ENCODE results near the gene PPT2.
A peak's percentile ranks its signal among the peaks of the same experiment; 100 is the strongest.

Gene PPT2

DNA sequence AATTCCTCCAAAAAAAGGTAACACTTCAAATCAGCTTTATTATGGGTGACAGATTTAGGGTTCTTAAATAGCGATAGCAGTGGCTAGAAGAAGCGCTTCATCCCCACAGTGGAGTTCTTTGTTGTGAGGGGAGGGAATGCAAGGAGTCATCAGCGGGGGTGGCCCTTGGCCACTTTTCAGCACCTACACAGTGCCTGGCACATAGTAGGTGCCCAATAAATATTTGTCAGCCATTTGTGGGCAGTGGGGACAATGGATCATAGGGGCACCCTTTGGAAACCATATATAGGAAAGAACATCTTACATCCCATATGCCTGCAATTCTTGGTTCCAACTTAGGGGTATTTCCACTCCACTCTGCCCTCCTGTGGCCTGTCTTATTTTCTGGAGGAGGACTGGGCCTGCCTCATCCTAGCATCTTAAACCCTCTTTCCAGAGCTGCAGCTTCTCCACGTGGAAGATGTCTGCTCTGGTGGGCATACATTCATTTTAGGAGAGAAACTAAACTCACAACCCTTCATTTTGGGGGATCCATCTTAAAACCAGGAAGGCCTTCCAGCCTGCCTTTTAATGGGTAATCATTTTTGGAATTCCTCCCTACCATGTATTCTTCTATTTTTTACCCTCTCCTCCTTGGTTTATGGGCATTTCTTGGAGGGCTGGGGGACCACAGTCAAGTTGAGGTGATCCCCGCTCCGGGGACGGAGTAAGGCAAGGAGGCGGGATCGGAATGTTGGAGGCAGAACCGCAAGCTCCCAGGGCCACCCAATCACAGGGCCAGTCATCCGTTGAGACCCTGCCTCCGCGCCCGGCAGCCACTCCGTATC, 41.1 kb downstream of the PPT2 start:
- H3K36me3 ChIP-seq (ENCODE audit: insufficient read depth, low read length): no peaks in the 10 kb centered on the region
- H3K27me3 ChIP-seq (ENCODE audit: insufficient read depth, low read length): no peaks in the 10 kb centered on the region
- peak overlapping the region; percentile 58 for H3K4me3 ChIP-seq (ENCODE audit: low read length)
- H3K9me3 ChIP-seq (ENCODE audit: low read length): no peaks in the 10 kb centered on the region
- peaks cover 30% of the 10 kb centered on the region for H3K4me1 ChIP-seq (ENCODE audit: insufficient read depth, low read length)
- H2AFZ ChIP-seq (ENCODE audit: low read depth, low read length): no peak overlapping the region

DNA sequence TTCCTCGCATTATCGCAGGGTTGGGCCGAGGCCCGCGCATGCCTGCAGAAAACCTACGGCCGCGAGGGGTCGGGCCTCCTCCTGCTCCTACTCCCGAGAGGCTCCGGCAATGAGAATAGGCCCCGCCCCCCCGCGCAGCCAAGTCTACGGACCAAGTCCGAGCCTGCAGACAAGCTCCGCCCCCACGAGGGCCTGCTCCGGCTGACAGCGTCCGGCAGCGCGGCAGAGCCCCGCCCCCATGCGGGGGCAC, 41.6 kb downstream of the PPT2 start:
- no peak overlapping the region for H2AFZ ChIP-seq (ENCODE audit: low read depth, low read length)
- H3K4me1 ChIP-seq (ENCODE audit: insufficient read depth, low read length): peaks cover 30% of the 10 kb centered on the region
- no peaks in the 10 kb centered on the region for H3K27me3 ChIP-seq (ENCODE audit: insufficient read depth, low read length)
- no peaks in the 10 kb centered on the region for H3K9me3 ChIP-seq (ENCODE audit: low read length)
- H3K4me3 ChIP-seq (ENCODE audit: low read length): peak overlapping the region; percentile 64
- no peaks in the 10 kb centered on the region for H3K36me3 ChIP-seq (ENCODE audit: insufficient read depth, low read length)

DNA sequence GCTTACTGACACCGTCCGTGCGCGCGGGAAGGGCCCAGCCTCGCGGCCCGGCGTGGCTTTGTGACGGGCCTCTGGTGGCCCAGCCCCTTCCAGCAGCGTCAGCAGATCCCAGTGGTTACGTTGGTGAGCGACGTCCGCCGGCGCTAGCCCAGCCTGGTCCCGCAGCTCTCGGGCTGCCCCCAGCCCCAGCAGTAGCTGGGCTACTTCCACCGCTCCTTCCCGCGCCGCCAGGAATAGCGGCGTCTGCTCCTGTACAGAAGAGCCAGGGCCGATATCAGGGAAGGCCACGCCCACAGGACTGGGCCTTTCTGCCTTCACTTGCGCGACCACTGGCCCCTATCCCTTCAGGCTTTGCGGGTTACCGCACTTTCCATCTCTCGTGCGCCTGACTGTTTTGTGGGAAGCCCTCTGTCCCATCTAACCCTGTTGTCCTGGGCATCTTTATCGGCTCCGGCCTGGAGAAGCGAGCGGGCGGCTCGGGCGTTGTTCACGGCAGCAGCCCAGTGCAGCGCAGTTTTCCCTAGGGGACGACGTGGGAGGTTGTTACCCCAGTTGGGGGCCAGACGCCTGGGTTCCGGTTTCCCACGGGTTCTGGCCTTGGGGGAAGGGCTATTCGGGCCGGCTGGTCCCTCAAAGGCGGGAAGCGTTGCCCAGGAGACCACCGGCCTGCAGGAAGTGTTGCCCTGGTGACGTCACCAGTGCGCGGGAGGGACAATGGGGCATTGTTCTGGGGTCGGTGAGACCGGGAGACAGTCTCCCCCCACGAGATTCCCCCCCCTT, 42.2 kb downstream of the PPT2 start:
- Histone ChIP-seq H3K27me3 (ENCODE audit: insufficient read depth, low read length) (no peaks in the 10 kb centered on the region), H3K4me1 (ENCODE audit: insufficient read depth, low read length) (peaks cover 25% of the 10 kb centered on the region)

DNA sequence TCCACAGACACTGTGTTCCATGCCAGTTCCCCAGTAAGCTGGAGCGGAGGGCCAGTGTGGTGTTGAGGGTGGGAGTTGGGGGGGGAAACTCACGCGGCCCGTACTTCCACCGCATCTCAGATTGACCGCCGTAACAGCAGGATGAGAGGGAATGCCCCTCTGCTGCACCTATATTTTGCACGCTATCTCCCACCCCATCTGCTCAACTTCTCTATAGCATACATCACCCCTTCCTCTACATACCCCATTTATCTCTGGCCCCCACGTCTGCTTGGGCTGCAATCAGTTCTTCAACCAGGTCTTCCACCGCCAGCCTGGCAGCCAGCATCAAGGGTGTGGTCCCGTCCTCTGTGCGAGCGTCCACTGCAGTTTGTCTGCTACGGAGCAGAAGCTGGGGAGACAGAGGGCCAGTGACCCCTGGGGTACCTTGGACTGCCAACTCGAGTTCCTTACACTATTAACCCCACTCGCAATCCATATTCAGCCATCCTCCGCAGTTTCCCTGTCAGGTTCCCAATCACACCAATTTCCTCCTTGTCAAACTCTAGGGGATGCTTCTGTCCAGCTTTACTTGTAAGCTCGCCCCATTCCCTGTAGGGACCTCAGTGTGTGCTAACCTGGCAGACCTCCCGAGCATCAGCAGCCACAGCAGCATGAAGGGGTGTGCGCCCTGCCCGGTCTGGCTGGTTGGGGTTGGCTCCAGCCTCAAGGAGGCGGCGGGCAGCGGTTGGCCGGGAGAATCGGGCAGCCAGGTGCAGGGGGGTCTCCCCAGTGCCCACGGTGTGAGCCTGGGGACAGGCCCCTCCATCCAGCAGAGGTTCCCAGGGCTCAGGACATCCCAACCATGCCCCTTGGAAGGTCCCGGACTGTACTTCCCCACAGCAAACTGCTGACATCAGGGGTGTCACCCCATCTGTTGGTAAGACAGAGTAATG, 43.0 kb downstream of the PPT2 start:
- H3K4me3 ChIP-seq (ENCODE audit: low read length): peak overlapping the region; percentile 64
- H3K4me1 ChIP-seq (ENCODE audit: insufficient read depth, low read length): peaks cover 22% of the 10 kb centered on the region
- H3K9me3 ChIP-seq (ENCODE audit: low read length): no peaks in the 10 kb centered on the region
- H3K36me3 ChIP-seq (ENCODE audit: insufficient read depth, low read length): no peaks in the 10 kb centered on the region
- no peaks in the 10 kb centered on the region for H3K27me3 ChIP-seq (ENCODE audit: insufficient read depth, low read length)
- H2AFZ ChIP-seq (ENCODE audit: low read depth, low read length): no peak overlapping the region

More for the DNA sequence above, 42.2 kb downstream of the PPT2 start:
- Histone ChIP-seq H3K4me3 (ENCODE audit: low read length) (peak overlapping the region; percentile 64), H2AFZ (ENCODE audit: low read depth, low read length) (no peak overlapping the region), H3K36me3 (ENCODE audit: insufficient read depth, low read length) (no peaks in the 10 kb centered on the region), H3K9me3 (ENCODE audit: low read length) (no peaks in the 10 kb centered on the region)

DNA sequence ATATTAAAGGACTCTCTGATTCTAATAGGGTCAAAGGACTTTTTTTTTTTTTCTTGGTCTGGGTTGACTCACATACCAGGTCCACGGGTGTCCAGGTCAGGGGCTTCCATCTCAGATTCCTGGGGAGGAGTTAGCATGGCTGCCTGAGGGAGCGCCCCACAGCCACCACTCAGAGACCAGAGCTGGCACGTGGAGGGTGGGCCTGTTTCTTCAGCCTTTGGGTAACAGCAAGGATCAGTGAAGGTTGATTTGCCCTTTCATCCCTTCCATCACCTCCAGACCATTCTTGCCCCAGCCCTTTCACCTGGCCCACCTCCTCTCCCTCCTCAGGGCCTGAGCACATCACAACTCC, 44.4 kb downstream of the PPT2 start:
- no peaks in the 10 kb centered on the region for H3K36me3 ChIP-seq (ENCODE audit: insufficient read depth, low read length)
- no peaks in the 10 kb centered on the region for H3K27me3 ChIP-seq (ENCODE audit: insufficient read depth, low read length)
- H2AFZ ChIP-seq (ENCODE audit: low read depth, low read length): no peak overlapping the region
- H3K4me3 ChIP-seq (ENCODE audit: low read length): no peak overlapping the region
- H3K4me1 ChIP-seq (ENCODE audit: insufficient read depth, low read length): peaks cover 29% of the 10 kb centered on the region
- no peaks in the 10 kb centered on the region for H3K9me3 ChIP-seq (ENCODE audit: low read length)

DNA sequence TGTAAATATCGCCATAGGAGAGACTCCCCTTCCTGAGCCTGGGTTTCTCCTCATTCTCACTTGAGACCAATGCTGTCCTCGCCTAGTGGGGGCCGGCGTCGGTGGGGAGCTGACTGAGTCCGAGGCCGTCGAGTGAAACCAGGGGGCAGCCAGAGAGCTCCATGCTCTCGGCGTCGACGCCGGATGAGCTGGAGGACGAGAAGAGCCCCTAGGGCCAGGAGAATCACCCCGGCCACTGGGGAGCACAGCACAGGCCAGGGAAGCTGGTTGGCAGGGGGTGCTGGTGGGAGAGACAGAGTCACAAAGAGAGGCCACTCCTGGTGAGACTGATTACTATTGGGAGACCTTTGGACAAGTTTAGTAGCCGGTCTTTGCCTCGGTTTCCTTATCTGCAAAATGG, 44.9 kb downstream of the PPT2 start:
- H2AFZ ChIP-seq (ENCODE audit: low read depth, low read length): no peak overlapping the region
- H3K4me1 ChIP-seq (ENCODE audit: insufficient read depth, low read length): peaks cover 35% of the 10 kb centered on the region
- H3K27me3 ChIP-seq (ENCODE audit: insufficient read depth, low read length): no peaks in the 10 kb centered on the region
- no peaks in the 10 kb centered on the region for H3K9me3 ChIP-seq (ENCODE audit: low read length)
- no peak overlapping the region for H3K4me3 ChIP-seq (ENCODE audit: low read length)
- H3K36me3 ChIP-seq (ENCODE audit: insufficient read depth, low read length): no peaks in the 10 kb centered on the region

DNA sequence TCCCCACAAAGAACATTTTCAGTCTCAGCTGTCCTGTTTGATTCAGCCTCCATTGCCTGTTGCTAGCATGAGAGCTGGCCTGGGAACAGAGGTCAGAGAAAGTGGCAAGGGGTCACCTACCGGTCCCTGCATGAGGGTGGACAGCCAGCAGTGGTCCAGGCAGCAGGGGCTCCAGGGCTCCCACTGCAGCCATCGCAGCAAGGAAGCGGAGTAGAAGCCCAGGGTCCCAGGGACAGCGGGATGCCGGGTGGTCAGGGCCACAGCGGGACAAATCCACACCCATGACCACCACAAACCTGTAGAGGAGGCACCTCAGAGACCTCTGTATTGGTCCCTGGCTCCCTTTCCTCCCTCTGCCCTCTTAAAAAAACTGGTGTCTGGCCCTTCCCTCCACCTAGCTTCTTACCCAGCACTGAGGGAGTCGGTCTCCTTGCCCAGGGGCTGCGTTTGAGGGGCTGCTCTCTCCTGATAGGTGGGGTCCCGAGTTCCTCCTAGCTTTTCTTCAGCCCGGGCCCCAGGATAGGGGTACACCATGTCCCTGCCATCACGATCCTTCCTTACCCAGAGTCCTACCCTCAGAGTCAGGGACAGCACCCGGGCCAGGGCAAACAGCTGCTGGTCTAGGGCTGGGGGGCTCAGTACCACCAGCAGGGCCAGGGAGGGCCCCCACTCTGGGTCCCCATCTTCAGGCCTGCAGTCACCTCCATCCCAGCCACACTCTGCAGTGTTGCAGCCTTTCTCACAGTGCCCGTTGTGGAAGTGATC, 47.0 kb downstream of the PPT2 start:
- Histone ChIP-seq H3K27me3 (ENCODE audit: insufficient read depth, low read length) (no peaks in the 10 kb centered on the region), H3K36me3 (ENCODE audit: insufficient read depth, low read length) (no peaks in the 10 kb centered on the region), H3K9me3 (ENCODE audit: low read length) (no peaks in the 10 kb centered on the region), H3K4me1 (ENCODE audit: insufficient read depth, low read length) (peaks cover 26% of the 10 kb centered on the region), H3K4me3 (ENCODE audit: low read length) (no peak overlapping the region), H2AFZ (ENCODE audit: low read depth, low read length) (no peak overlapping the region)

DNA sequence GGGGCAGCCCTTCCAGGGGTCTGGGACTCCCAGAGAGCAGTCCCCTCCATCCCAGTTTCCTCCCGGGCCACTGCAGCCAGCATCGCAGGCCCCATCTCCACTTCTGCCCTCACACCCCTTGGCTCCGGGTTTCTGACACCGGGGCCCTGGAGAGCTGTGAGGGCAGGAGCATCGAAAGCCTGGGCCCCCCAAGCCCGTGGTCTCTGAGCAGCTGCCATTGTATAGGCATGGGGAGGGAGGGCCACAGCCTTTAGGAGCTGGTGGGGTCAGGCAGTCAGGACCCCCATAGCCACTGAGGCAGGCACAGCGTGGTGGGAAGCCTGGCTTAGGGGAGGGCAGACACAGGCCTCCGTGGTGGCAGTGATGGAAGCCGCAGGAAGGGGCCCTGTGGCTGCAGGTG, 48.2 kb downstream of the PPT2 start:
- Histone ChIP-seq H3K9me3 (ENCODE audit: low read length) (no peaks in the 10 kb centered on the region), H3K4me3 (ENCODE audit: low read length) (no peak overlapping the region), H3K27me3 (ENCODE audit: insufficient read depth, low read length) (no peaks in the 10 kb centered on the region), H3K36me3 (ENCODE audit: insufficient read depth, low read length) (no peaks in the 10 kb centered on the region), H2AFZ (ENCODE audit: low read depth, low read length) (no peak overlapping the region), H3K4me1 (ENCODE audit: insufficient read depth, low read length) (peaks cover 16% of the 10 kb centered on the region)

DNA sequence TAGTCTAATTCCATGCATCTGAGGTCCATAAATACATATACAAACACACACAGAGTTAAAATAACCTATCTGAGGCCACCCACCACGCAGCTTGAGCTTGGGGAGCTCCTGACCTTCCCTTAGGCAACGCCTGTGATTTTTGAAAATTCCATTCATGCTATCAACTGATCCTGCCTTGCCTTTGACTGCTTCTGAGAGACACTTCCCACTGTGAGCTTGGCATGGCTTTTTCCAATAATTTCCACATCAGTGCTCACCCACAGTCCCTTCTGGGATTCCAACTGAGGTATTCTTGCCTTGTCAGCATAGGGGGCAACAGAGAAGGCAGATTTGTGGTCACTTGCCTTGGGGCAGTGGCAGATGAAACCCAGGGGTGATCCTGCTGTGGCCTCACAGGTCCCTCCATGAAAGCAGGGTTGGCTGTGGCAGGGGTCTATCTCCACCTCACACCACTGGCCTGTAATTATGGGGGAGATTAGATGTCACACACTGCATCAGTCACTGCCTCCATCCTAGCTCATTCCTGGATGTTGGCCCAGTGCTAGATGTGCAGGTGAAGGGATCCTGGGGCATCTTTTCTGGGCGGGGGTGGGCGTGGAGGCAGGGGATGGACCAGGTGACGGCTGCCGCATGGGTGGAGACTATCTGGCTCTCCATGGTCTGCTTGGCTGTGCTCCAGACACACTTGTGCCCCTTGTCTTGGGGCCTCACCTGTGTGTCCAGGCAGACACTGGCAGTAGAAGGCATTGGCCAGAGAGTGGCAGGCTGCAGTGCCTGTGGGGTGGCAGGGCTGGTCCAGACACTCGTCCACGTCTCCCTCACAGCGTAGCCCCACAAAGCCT, 49.7 kb downstream of the PPT2 start:
- Histone ChIP-seq H3K4me3 (ENCODE audit: low read length) (no peak overlapping the region), H3K27me3 (ENCODE audit: insufficient read depth, low read length) (no peaks in the 10 kb centered on the region), H3K9me3 (ENCODE audit: low read length) (no peaks in the 10 kb centered on the region), H3K36me3 (ENCODE audit: insufficient read depth, low read length) (no peaks in the 10 kb centered on the region), H3K4me1 (ENCODE audit: insufficient read depth, low read length) (peaks cover 15% of the 10 kb centered on the region), H2AFZ (ENCODE audit: low read depth, low read length) (no peak overlapping the region)

DNA sequence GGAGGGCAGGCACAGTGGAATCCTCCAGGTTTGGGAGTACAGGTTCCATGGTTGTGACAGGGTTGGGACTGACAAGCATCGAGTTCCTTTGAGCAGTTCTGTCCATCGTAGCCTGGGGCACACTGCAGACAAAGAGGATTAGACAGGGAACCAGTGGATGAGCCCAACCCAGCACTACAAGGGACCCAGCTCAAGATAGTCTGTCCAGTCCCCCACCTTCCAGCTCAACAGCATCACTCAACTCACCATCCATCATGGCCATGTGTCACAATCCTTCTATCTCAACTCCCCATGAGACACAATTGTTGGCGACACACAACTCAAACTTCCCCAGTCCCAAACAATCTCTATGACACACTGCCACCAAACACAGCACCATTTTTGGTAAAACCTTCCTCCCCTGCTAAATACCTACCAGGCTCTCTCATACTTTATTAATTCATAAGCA, 50.4 kb downstream of the PPT2 start:
- Histone ChIP-seq H2AFZ (ENCODE audit: low read depth, low read length) (no peak overlapping the region), H3K36me3 (ENCODE audit: insufficient read depth, low read length) (no peaks in the 10 kb centered on the region), H3K9me3 (ENCODE audit: low read length) (no peaks in the 10 kb centered on the region), H3K4me1 (ENCODE audit: insufficient read depth, low read length) (peaks cover 15% of the 10 kb centered on the region), H3K27me3 (ENCODE audit: insufficient read depth, low read length) (no peaks in the 10 kb centered on the region), H3K4me3 (ENCODE audit: low read length) (no peak overlapping the region)

DNA sequence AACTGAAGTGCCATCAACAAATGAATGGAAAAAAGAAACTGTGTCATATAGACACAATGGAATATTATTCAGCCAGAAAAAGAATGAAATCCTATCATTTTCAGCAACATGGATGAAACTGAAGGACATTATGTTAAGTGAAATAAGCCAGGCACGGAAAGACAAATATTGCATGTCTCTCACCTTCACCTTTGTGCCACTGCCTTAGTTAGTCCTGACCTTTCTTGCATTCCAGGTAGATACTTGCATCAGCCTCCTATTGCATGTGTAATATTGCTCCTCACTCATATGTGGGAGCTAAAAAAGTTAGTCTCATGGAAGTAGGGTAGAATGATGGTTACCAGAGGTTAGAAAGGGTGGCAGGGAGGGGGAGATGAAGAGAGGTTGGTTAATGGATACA, 55.1 kb downstream of the PPT2 start:
- Histone ChIP-seq H2AFZ (ENCODE audit: low read depth, low read length) (no peak overlapping the region), H3K9me3 (ENCODE audit: low read length) (no peaks in the 10 kb centered on the region), H3K36me3 (ENCODE audit: insufficient read depth, low read length) (no peaks in the 10 kb centered on the region), H3K4me3 (ENCODE audit: low read length) (no peak overlapping the region), H3K27me3 (ENCODE audit: insufficient read depth, low read length) (peaks cover 13% of the 10 kb centered on the region), H3K4me1 (ENCODE audit: insufficient read depth, low read length) (peaks cover 2% of the 10 kb centered on the region)

DNA sequence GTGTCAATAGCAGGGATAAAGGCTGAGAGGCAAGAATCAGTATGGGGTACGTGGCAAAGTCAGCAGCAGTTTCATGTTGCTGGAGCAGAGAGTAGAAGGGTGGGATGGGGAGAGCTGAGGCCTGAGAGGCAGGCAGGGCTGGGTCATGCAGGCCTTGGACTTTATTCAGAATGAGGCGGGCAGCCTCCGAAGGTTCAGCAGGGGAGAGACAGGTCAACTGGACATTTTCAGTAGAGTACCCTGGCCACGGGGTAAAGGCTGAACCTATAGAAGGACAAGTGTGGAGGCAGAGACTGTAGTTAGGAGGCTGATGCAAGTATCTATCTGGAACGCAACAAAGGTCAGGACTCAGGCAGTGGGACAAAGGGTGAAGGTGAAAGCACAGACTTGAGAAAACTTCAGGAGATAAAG, 56.3 kb downstream of the PPT2 start:
- H3K4me1 ChIP-seq (ENCODE audit: insufficient read depth, low read length): no peaks in the 10 kb centered on the region

More for the DNA sequence above, 56.3 kb downstream of the PPT2 start:
- Histone ChIP-seq H3K9me3 (ENCODE audit: low read length) (no peaks in the 10 kb centered on the region), H2AFZ (ENCODE audit: low read depth, low read length) (no peak overlapping the region), H3K36me3 (ENCODE audit: insufficient read depth, low read length) (no peaks in the 10 kb centered on the region), H3K4me3 (ENCODE audit: low read length) (no peak overlapping the region), H3K27me3 (ENCODE audit: insufficient read depth, low read length) (peaks cover 17% of the 10 kb centered on the region)
